Heart left ventricle (tissue), 16 donors: ENCODE measurements around the gene NAALADL2. TPM values are rescaled to one million over a fixed set of nuclear protein-coding genes. Genes with fewer than 3 reads are reported as not detected.

Experiments
- ATAC-seq, 4 donors: fragments of 200-7000 bp; cut with Tn5 transposase; one replicate each; pipeline ENCODE4 v1.9.1; 2020 to 2022; ENCODE audit warnings: moderate library complexity in 4 of 4, mild to moderate bottlenecking in 3 of 4, moderate number of reproducible peaks in 1 of 4
- DNase-seq, 5 donors: peaks; one replicate each; pipeline ENCODE4 v3.0.0-alpha.2; 2020
- H3K27ac ChIP-seq, 12 donors: fragments of 200-600 bp; sonication (generic) in 4 of 12; one replicate each; pipeline versions ENCODE4 v1.5.0 to v1.8.0; 2016 to 2022; ENCODE audit warnings: mild to moderate bottlenecking in 2 of 12
- H3K27me3 ChIP-seq, 9 donors: fragments of 200-600 bp; sonication (generic) in 2 of 9; one replicate each; pipeline versions ENCODE4 v1.5.1 to v1.8.0; 2016 to 2022; ENCODE audit warnings: mild to moderate bottlenecking in 3 of 9
- H3K36me3 ChIP-seq, 9 donors: fragments of 200-600 bp; sonication (generic) in 2 of 9; one replicate each; pipeline versions ENCODE4 v1.5.0 to v1.8.0; 2018 to 2022; ENCODE audit warnings: mild to moderate bottlenecking in 2 of 9
- H3K4me1 ChIP-seq, 12 donors: fragments of 200-600 bp; sonication (generic) in 4 of 12; one replicate each; pipeline versions ENCODE4 v1.5.0 to v1.8.0; 2016 to 2022; ENCODE audit warnings: mild to moderate bottlenecking in 3 of 12
- H3K4me3 ChIP-seq, 12 donors: fragments of 200-600 bp; sonication (generic) in 4 of 12; one replicate each; pipeline versions ENCODE4 v1.5.0 to v1.8.0; 2017 to 2022; ENCODE audit warnings: mild to moderate bottlenecking in 9 of 12, moderate library complexity in 4 of 12
- H3K9me3 ChIP-seq, 12 donors: fragments of 200-600 bp; sonication (generic) in 4 of 12; one replicate each; pipeline versions ENCODE4 v1.5.0 to v1.8.0; 2016 to 2022; ENCODE audit warnings: mild to moderate bottlenecking in 1 of 12
- POLR2A ChIP-seq, 2 donors: fragments of 450-650 bp; IDR thresholded peaks; one replicate each; pipeline ENCODE4 v1.6.1; 2017; ENCODE audit warnings: antibody characterized with exemption in 2 of 2, mild to moderate bottlenecking in 2 of 2, moderate library complexity in 2 of 2
- WGBS, 4 donors: extraction: QIAGEN DNeasy Blood & Tissue Kit in 2 of 4; methylation state at CpG; one replicate each; pipeline versions ENCODE4 v1.1.5 to v1.1.7; 2013 to 2018; 5-methylcytosine and 5-hydroxymethylcytosine counted together
- intact Hi-C, 10 donors: fragments of 100-400 bp; cut with DNase I; formaldehyde crosslinking; loops; one replicate each; pipeline versions ENCODE4 v1.11.1 to v1.14.2; 2022
- polyA plus RNA-seq, 2 donors: library from polyadenylated mRNA; stranded (reverse); fragments of 200-250 nt; gene quantifications; one replicate each; pipeline ENCODE4 v1.2.3, GENCODE V29; 2013
- total RNA-seq, 9 donors: library from RNA; depleted of rRNA in 2 of 9; stranded (reverse); fragments of >200 nt in 2 of 9; fragmentation: NEBNext Ultra II Directional in 3 of 9; extraction: Animal tissue kit (Norgen Biotek cat#: 25700) in 3 of 9; gene quantifications; one replicate each; pipeline versions ENCODE4 v1.1.0 to v1.2.4, GENCODE V29; 2016 to 2023
- TF ChIP-seq, protein P1 (sequence below), 12 donors: fragments of 200-600 bp; sonication (generic) in 4 of 12; IDR thresholded peaks; one replicate each; pipeline versions ENCODE4 v1.5.0 to v1.8.0; 2018 to 2022; ENCODE audit warnings: antibody characterized with exemption in 12 of 12, mild to moderate bottlenecking in 5 of 12
- donor health status: ischemic (EF 13 %, LVEDD 7.1; RV severe dilation, severe dysfunction).
- donor health status: healthy with polysubstance abuse.
- donor health status: DM: no; HTN: yes; CAD: no.
- donor health status: DM: no; HTN: no; CAD: no.
- donor health status: ischemic (EF 25% LVEDD 6.9; RV normal size, moderate dysfunction).
- donor health status: ischemic (EF 25% LVEDD 5.7; RV mildly dilated, moderate dysfunction).
- donor health status: healthy.
- donor health status: DM: yes; HTN: yes; CAD: no.
- donor health status: ischemic (EF 35%, LVEDD 5.7; RV mildly dilated, moderate dysfunction).
- donor health status: nonischemic (EF 11% LVEDD 7.7; RV severe dilation, severe dysfunction).
- donor health status: DM: yes; HTN: yes; CAD: no.
- donor health status: PGD.
- donor health status: ischemic (EF 29% LVEDD 5.4; RV normal size, mild dysfunction).
- donor health status: nonischemic (EF 23%, LVEDD 6.1; RV moderate dilation, normal function).

Gene NAALADL2
- total and polyA plus RNA-seq, 11 donors = 0.23 to 8.5 (median 3.0) TPM

DNA sequence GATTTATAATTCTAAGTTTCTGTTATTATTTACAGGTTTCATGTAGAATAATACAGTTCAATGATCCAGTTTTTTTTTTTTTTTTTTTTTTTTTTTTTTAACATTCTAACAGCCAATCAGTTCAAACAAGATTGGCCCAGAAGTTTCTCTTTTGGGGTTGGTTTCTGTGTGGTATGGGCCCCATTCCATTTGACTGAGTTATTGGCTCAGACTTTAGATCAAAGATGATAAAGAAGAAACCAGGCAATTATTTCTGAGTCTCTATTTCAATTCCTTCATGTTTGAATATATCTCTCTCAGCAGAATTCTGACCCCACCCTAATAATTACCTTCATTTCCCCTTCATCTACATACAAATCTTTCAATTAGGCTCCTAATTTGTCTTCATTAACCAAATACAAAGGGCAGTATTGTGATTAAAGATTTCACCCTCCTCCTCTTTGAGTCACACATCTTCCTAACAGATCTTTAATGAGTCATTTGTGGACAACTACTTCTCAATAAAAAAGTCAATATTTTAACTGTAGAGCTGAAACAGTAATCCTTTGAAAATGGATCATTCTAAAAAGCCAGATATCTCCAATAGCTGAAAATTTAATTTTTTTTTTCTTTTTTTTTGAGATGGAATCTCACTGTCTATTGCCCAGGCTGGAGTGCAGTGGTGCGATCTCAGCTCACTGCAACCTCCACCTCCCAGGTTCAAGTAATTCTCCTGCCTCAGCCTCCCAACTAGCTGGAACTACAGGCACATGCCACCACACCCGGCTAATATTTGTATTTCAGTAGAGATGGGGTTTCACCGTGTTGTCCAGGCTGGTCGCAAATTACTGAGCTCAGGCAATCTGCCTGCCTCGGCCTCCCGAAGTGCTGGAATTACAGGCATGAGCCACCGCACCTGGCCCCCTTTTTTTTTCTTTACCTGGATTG is 878.8 kb downstream of the NAALADL2 start:
- Histone ChIP-seq H3K36me3 (no peaks in the 10 kb centered on the region), H3K27ac (no peak overlapping the region), H3K9me3 (peaks cover 0 to 10% (median 0%) of the 10 kb centered on the region in 12 donors), H3K4me3 (no peak overlapping the region), H3K4me1 (no peaks in the 10 kb centered on the region), H3K27me3 (no peaks in the 10 kb centered on the region)
- intact Hi-C loops = no loop called here
- no peak for TF ChIP-seq POLR2A (IDR thresholded peaks at IDR 0.05)
- TF ChIP-seq, protein P1, sequence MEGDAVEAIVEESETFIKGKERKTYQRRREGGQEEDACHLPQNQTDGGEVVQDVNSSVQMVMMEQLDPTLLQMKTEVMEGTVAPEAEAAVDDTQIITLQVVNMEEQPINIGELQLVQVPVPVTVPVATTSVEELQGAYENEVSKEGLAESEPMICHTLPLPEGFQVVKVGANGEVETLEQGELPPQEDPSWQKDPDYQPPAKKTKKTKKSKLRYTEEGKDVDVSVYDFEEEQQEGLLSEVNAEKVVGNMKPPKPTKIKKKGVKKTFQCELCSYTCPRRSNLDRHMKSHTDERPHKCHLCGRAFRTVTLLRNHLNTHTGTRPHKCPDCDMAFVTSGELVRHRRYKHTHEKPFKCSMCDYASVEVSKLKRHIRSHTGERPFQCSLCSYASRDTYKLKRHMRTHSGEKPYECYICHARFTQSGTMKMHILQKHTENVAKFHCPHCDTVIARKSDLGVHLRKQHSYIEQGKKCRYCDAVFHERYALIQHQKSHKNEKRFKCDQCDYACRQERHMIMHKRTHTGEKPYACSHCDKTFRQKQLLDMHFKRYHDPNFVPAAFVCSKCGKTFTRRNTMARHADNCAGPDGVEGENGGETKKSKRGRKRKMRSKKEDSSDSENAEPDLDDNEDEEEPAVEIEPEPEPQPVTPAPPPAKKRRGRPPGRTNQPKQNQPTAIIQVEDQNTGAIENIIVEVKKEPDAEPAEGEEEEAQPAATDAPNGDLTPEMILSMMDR (IDR thresholded peaks at IDR 0.05) = no peak
- WGBS, 4 donors = 92 to 99% (median 96%) methylated on average over 7 of the region's 7 CpGs
- DNase-seq (no peak), ATAC-seq (no peak)

DNA sequence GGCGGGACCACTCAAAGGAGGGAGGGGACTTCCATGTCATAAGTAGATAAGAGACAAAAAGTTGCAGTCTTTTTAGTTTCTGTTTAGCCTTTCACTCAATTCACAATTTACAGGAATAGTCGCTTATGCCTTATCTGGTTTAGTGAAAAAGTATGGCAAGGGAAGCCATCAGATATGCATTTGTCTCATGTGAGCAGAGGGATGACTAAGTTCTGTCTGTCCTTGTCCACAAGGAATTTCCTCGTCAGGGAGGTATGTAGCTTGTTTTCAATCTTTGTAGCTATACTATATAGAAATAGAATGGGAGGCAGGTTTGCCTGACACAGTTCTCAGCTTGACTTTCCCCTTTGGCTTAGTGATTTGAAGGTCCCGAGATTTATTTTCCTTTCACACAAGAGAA is 882.8 kb downstream of the NAALADL2 start:
- Histone ChIP-seq H3K4me1 (no peaks in the 10 kb centered on the region), H3K27ac (no peak overlapping the region), H3K27me3 (no peaks in the 10 kb centered on the region), H3K36me3 (no peaks in the 10 kb centered on the region), H3K4me3 (no peak overlapping the region), H3K9me3 (no peaks in the 10 kb centered on the region)
- no peak for DNase-seq
- 74 to 88% (median 84%) methylated on average over 4 of the region's 4 CpGs for WGBS, 4 donors
- intact Hi-C loops = no loop called here
- no peak for ATAC-seq
- TF ChIP-seq, protein P1 (IDR thresholded peaks at IDR 0.05) = no peak
- TF ChIP-seq POLR2A (IDR thresholded peaks at IDR 0.05) = no peak

DNA sequence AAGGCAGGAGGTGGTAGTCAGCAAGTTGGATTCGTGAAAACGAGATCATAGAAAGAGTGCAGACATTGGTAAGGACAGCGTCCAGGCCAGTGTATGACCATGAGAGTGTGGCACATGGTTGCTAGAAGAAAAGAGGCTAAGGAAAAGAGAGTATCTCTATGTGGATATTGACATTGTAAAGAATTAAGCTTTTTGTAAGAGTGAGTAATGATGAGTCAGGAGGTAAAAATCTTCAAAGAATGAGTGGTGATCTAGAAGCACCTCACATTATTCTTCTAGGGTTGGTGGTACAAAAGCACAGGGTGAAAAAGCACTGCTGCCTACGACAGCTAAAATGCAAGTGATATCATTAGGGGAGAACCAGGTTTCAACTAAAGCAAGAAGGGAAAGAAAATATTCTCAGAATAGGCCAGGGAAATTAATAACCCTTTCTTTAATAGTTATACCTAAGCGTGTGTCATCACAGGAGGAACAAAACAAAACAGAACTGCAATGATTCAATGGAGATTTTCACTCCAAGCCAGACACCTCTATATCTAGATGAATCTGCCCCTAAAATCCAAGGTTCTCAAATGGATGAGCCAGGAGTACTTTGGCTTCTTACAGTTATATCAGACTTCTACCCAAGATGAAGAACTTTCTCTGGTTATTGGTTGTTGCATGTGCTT is 884.7 kb downstream of the NAALADL2 start:
- intact Hi-C loops = no loop called here
- TF ChIP-seq POLR2A (IDR thresholded peaks at IDR 0.05) = no peak
- TF ChIP-seq, protein P1 (IDR thresholded peaks at IDR 0.05) = no peak
- ATAC-seq (no peak), DNase-seq (no peak)
- H3K36me3 ChIP-seq = no peaks in the 10 kb centered on the region
- H3K27ac ChIP-seq = no peak overlapping the region
- H3K4me3 ChIP-seq = no peak overlapping the region
- H3K27me3 ChIP-seq = no peaks in the 10 kb centered on the region
- 81 to 89% (median 86%) methylated on average over 5 of the region's 5 CpGs for WGBS, 4 donors
- H3K4me1 ChIP-seq = no peaks in the 10 kb centered on the region
- H3K9me3 ChIP-seq = no peaks in the 10 kb centered on the region

DNA sequence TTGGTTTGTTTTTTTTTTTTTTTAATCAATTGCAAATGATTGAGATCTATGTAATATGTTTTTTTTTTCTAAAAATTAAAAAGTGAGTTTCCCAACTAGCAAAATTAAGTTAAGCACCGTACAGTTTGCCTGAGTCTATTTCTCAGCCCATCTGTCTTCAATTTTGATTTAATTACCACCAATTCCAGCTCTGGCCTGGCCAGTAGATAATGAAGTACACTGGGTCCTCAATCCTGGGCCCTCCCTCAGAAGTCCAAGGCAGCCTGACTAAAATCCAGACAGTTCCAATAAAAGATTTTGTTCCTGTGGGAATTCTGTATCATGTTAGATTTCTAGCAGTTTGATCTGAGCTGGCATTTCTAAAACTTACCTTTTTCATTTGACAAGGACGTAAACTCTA is 887.2 kb downstream of the NAALADL2 start:
- intact Hi-C loops = no loop called here
- 79 to 91% (median 87%) methylated on average over 2 of the region's 2 CpGs for WGBS, 4 donors
- Histone ChIP-seq H3K4me3 (no peak overlapping the region), H3K36me3 (no peaks in the 10 kb centered on the region), H3K9me3 (no peaks in the 10 kb centered on the region), H3K27ac (no peak overlapping the region), H3K27me3 (no peaks in the 10 kb centered on the region), H3K4me1 (no peaks in the 10 kb centered on the region)
- TF ChIP-seq, protein P1 (IDR thresholded peaks at IDR 0.05) = no peak
- no peak for TF ChIP-seq POLR2A (IDR thresholded peaks at IDR 0.05)
- ATAC-seq (no peak), DNase-seq (no peak)
